Adipocyte (in vitro differentiated cells): ENCODE measurements around the gene EFNA4.
A peak's percentile ranks its signal among the peaks of the same experiment; 100 is the strongest.

Experiments
- DNase-seq: peaks from one replicate; pipeline ENCODE4 v3.0.0-alpha.2; 2015; ENCODE audit warnings: low read depth
- H3K27me3 ChIP-seq: replicated peaks from 2 replicates; pipeline ENCODE4 v1.7.0; 2013; ENCODE audit warnings: mild to moderate bottlenecking, low read length, moderate library complexity; ENCODE audit not compliant: control insufficient read depth, insufficient read depth
- H3K36me3 ChIP-seq: 2 replicates; pipeline ENCODE4 v1.7.0; 2013; ENCODE audit warnings: low read length, mild to moderate bottlenecking, moderate library complexity; ENCODE audit not compliant: control insufficient read depth, insufficient read depth, severe bottlenecking
- H3K4me1 ChIP-seq: 2 replicates; pipeline ENCODE4 v1.7.0; 2013; ENCODE audit warnings: mild to moderate bottlenecking, low read length, moderate library complexity; ENCODE audit not compliant: control insufficient read depth, insufficient read depth
- H3K4me3 ChIP-seq: 2 replicates; pipeline ENCODE4 v1.7.0; 2013; ENCODE audit warnings: mild to moderate bottlenecking, low read length, moderate library complexity
- H3K9ac ChIP-seq: 2 replicates; pipeline ENCODE4 v1.7.0; 2013; ENCODE audit warnings: mild to moderate bottlenecking, low read length, moderate library complexity
- H3K9me3 ChIP-seq: 2 replicates; pipeline ENCODE4 v1.7.0; 2013; ENCODE audit warnings: mild to moderate bottlenecking, low read length, moderate library complexity; ENCODE audit not compliant: control insufficient read depth

The EFNA4 gene

DNA sequence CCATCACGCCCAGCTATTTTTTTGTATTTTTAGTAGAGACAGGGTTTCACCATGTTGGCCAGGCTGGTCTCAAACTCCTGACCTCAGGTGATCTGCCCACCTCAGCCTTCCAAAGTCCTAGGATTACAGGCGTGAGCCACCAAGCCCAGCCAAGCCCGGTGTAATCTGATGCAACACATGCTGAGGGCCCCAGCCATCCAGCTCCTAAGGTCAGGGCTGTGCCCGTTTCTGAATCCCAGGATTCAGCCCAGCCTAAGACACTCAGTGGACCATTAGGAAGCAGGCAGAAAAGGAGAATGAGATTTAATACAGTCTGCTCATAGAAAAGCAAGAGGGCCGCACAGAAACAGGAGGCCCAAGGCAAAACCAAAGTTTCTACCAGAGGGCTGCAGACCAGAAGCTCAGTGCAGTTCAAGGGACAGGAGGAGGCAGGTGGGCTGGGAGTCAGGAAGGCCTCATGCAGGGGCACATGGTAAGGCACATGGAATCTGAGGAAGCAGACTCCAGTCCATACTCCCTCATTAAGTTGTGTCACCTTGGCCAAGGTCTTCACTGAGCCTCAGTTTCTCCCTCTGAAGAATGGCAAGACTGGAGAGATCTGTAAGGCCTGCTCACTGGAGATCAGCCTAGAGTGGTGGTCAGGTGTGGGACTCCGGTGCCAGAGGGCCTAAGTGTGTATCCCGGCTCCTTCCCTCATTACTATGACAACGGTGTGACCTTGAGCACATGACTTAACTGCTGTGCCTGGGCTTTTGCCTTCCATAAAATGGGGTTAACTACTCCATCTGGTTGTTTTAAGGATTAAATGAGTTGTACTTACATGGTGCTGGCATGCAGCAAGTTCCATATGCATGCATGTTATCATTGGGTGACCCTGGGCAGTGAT is 14.8 kb upstream of the EFNA4 start:
- no peak for DNase-seq
- Histone ChIP-seq H3K4me1 (peaks cover 30% of the 10 kb centered on the region), H3K9ac (no peak overlapping the region), H3K4me3 (no peak overlapping the region), H3K27me3 (no peaks in the 10 kb centered on the region), H3K9me3 (no peaks in the 10 kb centered on the region), H3K36me3 (no peaks in the 10 kb centered on the region)

GRCh38 chr1:155049651-155050559 is 13.6 kb upstream of the EFNA4 start:
- peak overlapping the region; percentile 82 for H3K4me3 ChIP-seq
- no peaks in the 10 kb centered on the region for H3K9me3 ChIP-seq
- DNase-seq, result no peak
- peaks cover 25% of the 10 kb centered on the region for H3K4me1 ChIP-seq
- no peaks in the 10 kb centered on the region for H3K27me3 ChIP-seq
- peaks cover 11% of the 10 kb centered on the region for H3K36me3 ChIP-seq
- H3K9ac ChIP-seq, result peak overlapping the region; percentile 82

GRCh38 chr1:155050560-155051341 is 12.8 kb upstream of the EFNA4 start, which contains the start of gene ADAM15:
Gene ADAM15 (plus strand): TSS chr1:155051316. CDS start chr1:155051387, 71 bp downstream.
- Histone ChIP-seq H3K4me1 (peaks cover 25% of the 10 kb centered on the region), H3K4me3 (peak within 1 kb of the TSS; percentile 89), H3K9me3 (no peaks in the 10 kb centered on the region), H3K36me3 (peaks cover 11% of the 10 kb centered on the region), H3K27me3 (no peaks in the 10 kb centered on the region), H3K9ac (peak within 1 kb of the TSS; percentile 87)
- peak; percentile 95 for DNase-seq

- no peak for DNase-seq
Measured at GRCh38 chr1:155051342-155051776, 12.2 kb upstream of the EFNA4 start.

DNA sequence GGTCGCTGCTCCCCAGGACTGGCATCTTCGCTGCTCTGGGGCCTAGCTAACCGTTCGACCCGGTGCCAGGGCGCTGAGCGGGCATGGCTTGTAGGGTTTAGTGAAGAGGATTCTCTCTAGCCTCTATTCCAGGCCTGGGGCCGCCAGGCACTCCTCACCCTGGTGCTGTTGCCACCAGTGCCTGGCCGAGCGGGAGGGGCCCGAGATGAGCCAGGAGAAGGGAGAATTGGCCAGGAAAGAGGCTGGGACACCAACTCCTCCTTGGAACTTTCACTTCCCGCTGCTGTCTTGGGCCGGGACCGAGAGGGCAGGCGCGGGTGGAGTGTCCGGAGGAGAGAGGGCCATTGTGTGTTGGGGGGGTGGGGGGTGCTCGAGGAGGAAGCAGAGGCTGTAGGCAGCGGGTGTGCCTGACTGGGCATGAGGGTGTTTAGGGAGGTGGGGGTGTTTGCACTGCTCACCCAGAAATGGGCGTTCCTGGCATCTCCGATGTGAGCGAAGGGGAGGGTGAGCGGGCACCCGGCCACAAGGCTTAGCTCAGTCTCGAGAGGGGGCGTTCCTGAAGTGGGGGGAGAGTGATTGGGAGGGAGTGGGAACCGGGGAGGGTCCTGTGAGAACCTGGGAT is 11.7 kb upstream of the EFNA4 start:
- DNase-seq, result peak; percentile 62
- Histone ChIP-seq H3K4me1 (peaks cover 25% of the 10 kb centered on the region), H3K4me3 (peak overlapping the region; percentile 89), H3K36me3 (peaks cover 20% of the 10 kb centered on the region), H3K9ac (peak overlapping the region; percentile 87), H3K9me3 (no peaks in the 10 kb centered on the region), H3K27me3 (no peaks in the 10 kb centered on the region)

More at GRCh38 chr1:155051342-155051776, 12.2 kb upstream of the EFNA4 start:
- peak overlapping the region; percentile 89 for H3K4me3 ChIP-seq
- no peaks in the 10 kb centered on the region for H3K27me3 ChIP-seq
- peak overlapping the region; percentile 87 for H3K9ac ChIP-seq
- peaks cover 16% of the 10 kb centered on the region for H3K36me3 ChIP-seq
- H3K4me1 ChIP-seq, result peaks cover 25% of the 10 kb centered on the region
- H3K9me3 ChIP-seq, result no peaks in the 10 kb centered on the region

- no peaks in the 10 kb centered on the region for H3K9me3 ChIP-seq
- H3K36me3 ChIP-seq, result peaks cover 27% of the 10 kb centered on the region
- DNase-seq, result no peak
- H3K9ac ChIP-seq, result peak overlapping the region; percentile 87
- H3K4me3 ChIP-seq, result peak overlapping the region; percentile 89
- no peaks in the 10 kb centered on the region for H3K27me3 ChIP-seq
- peaks cover 25% of the 10 kb centered on the region for H3K4me1 ChIP-seq
Measured at GRCh38 chr1:155052439-155053395, 10.8 kb upstream of the EFNA4 start.

- Histone ChIP-seq H3K36me3 (peaks cover 35% of the 10 kb centered on the region), H3K9ac (no peak overlapping the region), H3K9me3 (no peaks in the 10 kb centered on the region), H3K4me1 (peaks cover 24% of the 10 kb centered on the region), H3K4me3 (no peak overlapping the region), H3K27me3 (no peaks in the 10 kb centered on the region)
- DNase-seq, result no peak
Measured at GRCh38 chr1:155053531-155054105, 9.9 kb upstream of the EFNA4 start.

- Histone ChIP-seq H3K9me3 (no peaks in the 10 kb centered on the region), H3K27me3 (no peaks in the 10 kb centered on the region), H3K9ac (no peak overlapping the region), H3K36me3 (peaks cover 49% of the 10 kb centered on the region), H3K4me3 (no peak overlapping the region), H3K4me1 (peaks cover 13% of the 10 kb centered on the region)
- no peak for DNase-seq
Measured at GRCh38 chr1:155057104-155057503, 6.4 kb upstream of the EFNA4 start.

- DNase-seq, result no peak
- Histone ChIP-seq H3K4me1 (peaks cover 9% of the 10 kb centered on the region), H3K9ac (no peak overlapping the region)
Measured at GRCh38 chr1:155057788-155058211, 5.7 kb upstream of the EFNA4 start.

More at GRCh38 chr1:155057788-155058211, 5.7 kb upstream of the EFNA4 start:
- Histone ChIP-seq H3K36me3 (peaks cover 49% of the 10 kb centered on the region), H3K9me3 (no peaks in the 10 kb centered on the region), H3K4me3 (no peak overlapping the region), H3K27me3 (no peaks in the 10 kb centered on the region)
